ENCODE data around the gene RAI1. TPM values are rescaled to one million over a fixed set of nuclear protein-coding genes. Genes with fewer than 3 reads are reported as not detected.

RAI1 gene
- total and polyA plus RNA-seq, 2 of the 13 experiments (the other 11 are each of a cell fraction or from before 2014, with no cell fraction given), result 3.4 to 5.2 TPM

DNA sequence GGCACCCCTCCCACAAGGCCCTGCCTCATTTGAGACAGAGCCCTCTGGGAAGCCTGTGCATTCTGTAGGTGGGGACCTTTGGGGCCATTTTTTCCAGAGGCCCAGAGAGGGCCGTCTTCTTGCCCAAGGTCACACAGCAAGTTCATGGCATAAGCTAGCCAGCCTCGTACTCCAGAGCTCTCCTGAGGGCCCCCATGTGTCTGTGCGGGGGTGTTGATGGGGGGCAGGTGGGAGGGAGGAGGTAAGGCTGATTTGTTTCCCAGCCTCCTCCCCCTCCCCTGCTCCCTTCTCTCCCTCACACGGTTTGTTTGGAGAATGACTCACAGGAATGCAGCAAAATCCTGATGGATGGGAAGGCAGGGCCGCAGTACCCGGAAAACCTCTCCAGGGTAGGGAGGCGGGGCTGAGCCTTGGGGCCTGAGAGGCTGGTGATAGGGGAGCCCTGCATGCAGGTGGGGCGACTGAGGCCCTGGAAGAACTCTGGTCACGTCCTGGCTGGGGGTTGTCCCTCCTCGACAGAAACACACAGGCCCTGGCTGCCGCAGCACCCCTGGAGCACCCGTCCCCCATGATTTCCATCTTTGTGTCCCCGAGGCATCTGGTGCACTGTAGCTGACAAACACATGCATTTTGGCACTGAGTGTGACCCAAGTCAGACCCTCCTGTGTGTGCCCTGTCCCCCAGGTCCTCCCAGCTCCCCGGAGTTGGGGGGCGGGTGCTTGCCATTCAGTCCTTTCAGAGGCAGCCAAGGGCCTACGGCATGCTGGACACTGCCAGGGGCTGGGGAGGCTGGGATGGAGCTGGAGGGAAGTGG is 29.7 kb downstream of the RAI1 start (continued):
- TF ChIP-seq, protein P1, sequence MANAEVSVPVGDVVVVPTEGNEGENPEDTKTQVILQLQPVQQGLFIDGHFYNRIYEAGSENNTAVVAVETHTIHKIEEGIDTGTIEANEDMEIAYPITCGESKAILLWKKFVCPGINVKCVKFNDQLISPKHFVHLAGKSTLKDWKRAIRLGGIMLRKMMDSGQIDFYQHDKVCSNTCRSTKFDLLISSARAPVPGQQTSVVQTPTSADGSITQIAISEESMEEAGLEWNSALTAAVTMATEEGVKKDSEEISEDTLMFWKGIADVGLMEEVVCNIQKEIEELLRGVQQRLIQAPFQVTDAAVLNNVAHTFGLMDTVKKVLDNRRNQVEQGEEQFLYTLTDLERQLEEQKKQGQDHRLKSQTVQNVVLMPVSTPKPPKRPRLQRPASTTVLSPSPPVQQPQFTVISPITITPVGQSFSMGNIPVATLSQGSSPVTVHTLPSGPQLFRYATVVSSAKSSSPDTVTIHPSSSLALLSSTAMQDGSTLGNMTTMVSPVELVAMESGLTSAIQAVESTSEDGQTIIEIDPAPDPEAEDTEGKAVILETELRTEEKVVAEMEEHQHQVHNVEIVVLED (CRISPR knock-in tag; IDR thresholded peaks at IDR 0.05; ENCODE audit: borderline replicate concordance), result no peak
- TF ChIP-seq KDM1A (CRISPR knock-in tag; IDR thresholded peaks at IDR 0.05), result peak; percentile 90; the same call in 1 of the 2 replicates
- TF ChIP-seq ZNF629 (CRISPR knock-in tag; conservative IDR thresholded peaks at IDR 0.05), result no peak
- no peak for TF ChIP-seq SRSF9 (IDR thresholded peaks at IDR 0.05; ENCODE audit: borderline replicate concordance, insufficient read depth, low read depth, low read length, poor library complexity, severe bottlenecking)
- peak; percentile 68; the same call in 1 of the 2 replicates for TF ChIP-seq ETV5 (CRISPR knock-in tag; IDR thresholded peaks at IDR 0.05; ENCODE audit: borderline replicate concordance)
- TF ChIP-seq FOXA3 (CRISPR knock-in tag; IDR thresholded peaks at IDR 0.05), result peak; percentile 84
- TF ChIP-seq SMAD1 (CRISPR knock-in tag; IDR thresholded peaks at IDR 0.05; ENCODE audit: borderline replicate concordance, low read depth), result peak; percentile 90
- TF ChIP-seq ZNF749 (CRISPR knock-in tag; IDR thresholded peaks at IDR 0.05; ENCODE audit: borderline replicate concordance), result no peak
- TF ChIP-seq ZNF543 (CRISPR knock-in tag; IDR thresholded peaks at IDR 0.05), result peak; percentile 54; the same call in 1 of the 2 replicates
- TF ChIP-seq BCL6 (CRISPR knock-in tag; IDR thresholded peaks at IDR 0.05), result peak; percentile 59
- TF ChIP-seq SSRP1 (CRISPR knock-in tag; IDR thresholded peaks at IDR 0.05), result peak; percentile 88; the same call in 1 of the 2 replicates
- TF ChIP-seq, protein P2, sequence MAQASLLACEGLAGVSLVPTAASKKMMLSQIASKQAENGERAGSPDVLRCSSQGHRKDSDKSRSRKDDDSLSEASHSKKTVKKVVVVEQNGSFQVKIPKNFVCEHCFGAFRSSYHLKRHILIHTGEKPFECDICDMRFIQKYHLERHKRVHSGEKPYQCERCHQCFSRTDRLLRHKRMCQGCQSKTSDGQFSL (CRISPR knock-in tag; IDR thresholded peaks at IDR 0.05), result no peak
- TF ChIP-seq ZSCAN29 (CRISPR knock-in tag; conservative IDR thresholded peaks at IDR 0.05), result peak; percentile 87; the same call in 1 of the 2 replicates
- TF ChIP-seq, protein P3, sequence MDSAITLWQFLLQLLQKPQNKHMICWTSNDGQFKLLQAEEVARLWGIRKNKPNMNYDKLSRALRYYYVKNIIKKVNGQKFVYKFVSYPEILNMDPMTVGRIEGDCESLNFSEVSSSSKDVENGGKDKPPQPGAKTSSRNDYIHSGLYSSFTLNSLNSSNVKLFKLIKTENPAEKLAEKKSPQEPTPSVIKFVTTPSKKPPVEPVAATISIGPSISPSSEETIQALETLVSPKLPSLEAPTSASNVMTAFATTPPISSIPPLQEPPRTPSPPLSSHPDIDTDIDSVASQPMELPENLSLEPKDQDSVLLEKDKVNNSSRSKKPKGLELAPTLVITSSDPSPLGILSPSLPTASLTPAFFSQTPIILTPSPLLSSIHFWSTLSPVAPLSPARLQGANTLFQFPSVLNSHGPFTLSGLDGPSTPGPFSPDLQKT (CRISPR knock-in tag; IDR thresholded peaks at IDR 0.05; ENCODE audit: borderline replicate concordance), result no peak
- no peak for TF ChIP-seq TCF12 (IDR thresholded peaks at IDR 0.05)
- TF ChIP-seq TCF12 (CRISPR knock-in tag; IDR thresholded peaks at IDR 0.05), result no peak
- TF ChIP-seq, protein P4, sequence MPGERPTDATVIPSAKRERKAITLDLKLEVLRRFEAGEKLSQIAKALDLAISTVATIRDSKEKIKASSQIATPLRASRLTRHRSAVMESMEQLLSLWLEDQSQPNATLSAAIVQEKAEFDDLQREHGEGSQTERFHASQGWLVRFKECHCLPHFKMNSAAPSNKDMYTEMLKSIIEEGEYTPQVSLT (CRISPR knock-in tag; IDR thresholded peaks at IDR 0.05; ENCODE audit: borderline replicate concordance, low read depth), result no peak
- peak; percentile 62 for TF ChIP-seq ZNF350 (CRISPR knock-in tag; IDR thresholded peaks at IDR 0.05; ENCODE audit: borderline replicate concordance, low read depth)
- TF ChIP-seq RFXAP (CRISPR knock-in tag; IDR thresholded peaks at IDR 0.05; ENCODE audit: borderline replicate concordance), result no peak
- TF ChIP-seq KDM4B (CRISPR knock-in tag; IDR thresholded peaks at IDR 0.05), result peak; percentile 88
- TF ChIP-seq AKAP8 (CRISPR knock-in tag; IDR thresholded peaks at IDR 0.05), result no peak
- TF ChIP-seq, protein P5, sequence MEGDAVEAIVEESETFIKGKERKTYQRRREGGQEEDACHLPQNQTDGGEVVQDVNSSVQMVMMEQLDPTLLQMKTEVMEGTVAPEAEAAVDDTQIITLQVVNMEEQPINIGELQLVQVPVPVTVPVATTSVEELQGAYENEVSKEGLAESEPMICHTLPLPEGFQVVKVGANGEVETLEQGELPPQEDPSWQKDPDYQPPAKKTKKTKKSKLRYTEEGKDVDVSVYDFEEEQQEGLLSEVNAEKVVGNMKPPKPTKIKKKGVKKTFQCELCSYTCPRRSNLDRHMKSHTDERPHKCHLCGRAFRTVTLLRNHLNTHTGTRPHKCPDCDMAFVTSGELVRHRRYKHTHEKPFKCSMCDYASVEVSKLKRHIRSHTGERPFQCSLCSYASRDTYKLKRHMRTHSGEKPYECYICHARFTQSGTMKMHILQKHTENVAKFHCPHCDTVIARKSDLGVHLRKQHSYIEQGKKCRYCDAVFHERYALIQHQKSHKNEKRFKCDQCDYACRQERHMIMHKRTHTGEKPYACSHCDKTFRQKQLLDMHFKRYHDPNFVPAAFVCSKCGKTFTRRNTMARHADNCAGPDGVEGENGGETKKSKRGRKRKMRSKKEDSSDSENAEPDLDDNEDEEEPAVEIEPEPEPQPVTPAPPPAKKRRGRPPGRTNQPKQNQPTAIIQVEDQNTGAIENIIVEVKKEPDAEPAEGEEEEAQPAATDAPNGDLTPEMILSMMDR (CRISPR knock-in tag; IDR thresholded peaks at IDR 0.05), result no peak; the same call in 1 of the 2 replicates
- TF ChIP-seq, protein P6, sequence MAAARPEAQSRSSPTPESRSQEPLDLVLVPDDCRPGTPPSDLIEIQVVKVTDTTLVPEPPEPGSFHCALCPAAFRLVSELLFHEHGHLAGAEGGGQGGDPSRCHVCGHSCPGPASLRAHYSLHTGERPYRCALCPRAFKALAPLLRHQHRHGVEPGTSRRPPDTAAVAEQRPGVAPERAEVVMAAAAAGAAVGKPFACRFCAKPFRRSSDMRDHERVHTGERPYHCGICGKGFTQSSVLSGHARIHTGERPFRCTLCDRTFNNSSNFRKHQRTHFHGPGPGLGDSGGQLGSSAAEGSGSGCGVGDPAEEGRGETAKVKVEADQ (CRISPR knock-in tag; IDR thresholded peaks at IDR 0.05; ENCODE audit: borderline replicate concordance), result no peak

Measured in HepG2 (cell line).